OCI-LY3 (cell line): ENCODE measurements around the gene NIPAL1.

Experiments
- H2AFZ ChIP-seq: fragments of 200-600, 300-600 bp; shearing (Covaris generic); 2 replicates; pipeline ENCODE4 v1.6.0; 2014; ENCODE audit warnings: antibody characterized with exemption, low read depth, low read length
- H3K27ac ChIP-seq: fragments of 200-600, 300-600 bp; sonication (generic); 2 replicates; pipeline ENCODE4 v1.5.1; 2014; ENCODE audit warnings: mild to moderate bottlenecking, low read length, moderate library complexity, mixed read lengths
- H3K27me3 ChIP-seq: fragments of 200-600, 300-600 bp; sonication (generic); 2 replicates; pipeline ENCODE4 v1.6.1; 2014; ENCODE audit warnings: low read depth, low read length, mixed read lengths
- H3K36me3 ChIP-seq: fragments of 200-600, 300-600 bp; sonication (generic); replicated peaks from 2 replicates; pipeline ENCODE3; 2014; ENCODE audit warnings: low read depth, low read length, mixed read lengths
- H3K4me1 ChIP-seq: fragments of 300-600, 200-600 bp; sonication (generic); 2 replicates; pipeline ENCODE4 v1.6.1; 2014; ENCODE audit warnings: low read length, mixed read lengths
- H3K4me2 ChIP-seq: fragments of 200-600, 300-600 bp; sonication (generic); 2 replicates; pipeline ENCODE4 v1.6.1; 2014; ENCODE audit warnings: low read length, mixed read lengths
- H3K4me3 ChIP-seq: fragments of 300-600, 200-600 bp; sonication (generic); 2 replicates; pipeline ENCODE4 v1.5.1; 2014; ENCODE audit warnings: antibody characterized with exemption, mild to moderate bottlenecking, low read length, moderate library complexity
- H3K79me2 ChIP-seq: fragments of 300-600, 200-600 bp; shearing (Covaris generic); 2 replicates; pipeline ENCODE4 v1.6.1; 2014; ENCODE audit warnings: mild to moderate bottlenecking, low read length, mixed read lengths
- H3K9ac ChIP-seq: fragments of 300-600, 200-600 bp; shearing (Covaris generic); 2 replicates; pipeline ENCODE4 v1.6.0; 2014; ENCODE audit warnings: mild to moderate bottlenecking, low read length, moderate library complexity
- H3K9me3 ChIP-seq: fragments of 200-600, 300-600 bp; shearing (Covaris generic); 2 replicates; pipeline ENCODE4 v1.6.1; 2014; ENCODE audit warnings: low read length, mixed read lengths; ENCODE audit not compliant: insufficient read depth
- H4K20me1 ChIP-seq: fragments of 200-600, 300-600 bp; sonication (generic); 2 replicates; pipeline ENCODE4 v1.6.1; 2016; ENCODE audit warnings: low read length, mixed read lengths; ENCODE audit not compliant: insufficient read depth
- EZH2phosphoT487 ChIP-seq: fragments of 200-600 bp; shearing (Covaris generic); IDR thresholded peaks from 2 replicates; pipeline ENCODE4 v1.6.1; 2018; ENCODE audit warnings: antibody characterized with exemption, mixed run types, low read depth
- TF ChIP-seq, protein P1 (sequence below): fragments of 200-600, 300-600 bp; sonication (generic); IDR thresholded peaks from 2 replicates; pipeline ENCODE4 v1.5.1; 2014; ENCODE audit warnings: antibody characterized with exemption, low read length, low read depth

The NIPAL1 gene

GRCh38 chr4:48049483-48049882 lies 32.9 kb downstream of the NIPAL1 start:
- H3K9ac ChIP-seq: peak overlapping the region; percentile 15; the same call in 1 of the 2 replicates
- H3K27ac ChIP-seq: peak overlapping the region; percentile 91
- H3K27me3 ChIP-seq: peaks cover 2% of the 10 kb centered on the region; the same call in 1 of the 2 replicates
- H3K9me3 ChIP-seq: no peaks in the 10 kb centered on the region
- TF ChIP-seq EZH2phosphoT487: no peak
- TF ChIP-seq, protein P1, sequence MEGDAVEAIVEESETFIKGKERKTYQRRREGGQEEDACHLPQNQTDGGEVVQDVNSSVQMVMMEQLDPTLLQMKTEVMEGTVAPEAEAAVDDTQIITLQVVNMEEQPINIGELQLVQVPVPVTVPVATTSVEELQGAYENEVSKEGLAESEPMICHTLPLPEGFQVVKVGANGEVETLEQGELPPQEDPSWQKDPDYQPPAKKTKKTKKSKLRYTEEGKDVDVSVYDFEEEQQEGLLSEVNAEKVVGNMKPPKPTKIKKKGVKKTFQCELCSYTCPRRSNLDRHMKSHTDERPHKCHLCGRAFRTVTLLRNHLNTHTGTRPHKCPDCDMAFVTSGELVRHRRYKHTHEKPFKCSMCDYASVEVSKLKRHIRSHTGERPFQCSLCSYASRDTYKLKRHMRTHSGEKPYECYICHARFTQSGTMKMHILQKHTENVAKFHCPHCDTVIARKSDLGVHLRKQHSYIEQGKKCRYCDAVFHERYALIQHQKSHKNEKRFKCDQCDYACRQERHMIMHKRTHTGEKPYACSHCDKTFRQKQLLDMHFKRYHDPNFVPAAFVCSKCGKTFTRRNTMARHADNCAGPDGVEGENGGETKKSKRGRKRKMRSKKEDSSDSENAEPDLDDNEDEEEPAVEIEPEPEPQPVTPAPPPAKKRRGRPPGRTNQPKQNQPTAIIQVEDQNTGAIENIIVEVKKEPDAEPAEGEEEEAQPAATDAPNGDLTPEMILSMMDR: no peak
- H3K79me2 ChIP-seq: no peaks in the 10 kb centered on the region
- H3K36me3 ChIP-seq: no peaks in the 10 kb centered on the region
- H2AFZ ChIP-seq: no peak overlapping the region
- H3K4me3 ChIP-seq: no peak overlapping the region
- peaks cover 64% of the 10 kb centered on the region for H3K4me1 ChIP-seq
- H4K20me1 ChIP-seq: no peaks in the 10 kb centered on the region
- peak overlapping the region; percentile 84 for H3K4me2 ChIP-seq

DNA sequence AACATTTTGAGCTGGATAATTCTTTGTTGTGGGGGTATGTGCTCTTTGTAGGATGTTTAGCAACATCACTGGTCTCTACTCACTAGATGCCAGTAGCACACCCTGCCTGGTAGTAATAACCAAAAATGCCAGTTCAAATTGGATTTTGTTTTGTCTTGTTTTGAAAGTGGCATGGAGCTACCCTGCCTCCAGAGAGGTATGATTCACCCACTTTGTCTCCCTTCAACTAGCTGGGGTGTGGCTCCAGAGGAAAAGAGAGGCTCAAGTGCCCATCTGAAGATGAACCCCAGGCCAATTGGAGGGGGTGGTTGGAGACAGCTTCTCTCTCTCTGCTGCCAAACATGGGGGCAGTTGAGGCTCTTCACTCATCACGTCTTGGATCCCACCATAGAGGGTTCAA lies 34.5 kb downstream of the NIPAL1 start:
- Histone ChIP-seq H3K9me3 (no peaks in the 10 kb centered on the region), H2AFZ (no peak overlapping the region), H3K9ac (no peak overlapping the region), H3K4me2 (no peak overlapping the region), H3K36me3 (no peaks in the 10 kb centered on the region), H3K4me1 (peaks cover 48% of the 10 kb centered on the region), H3K79me2 (no peaks in the 10 kb centered on the region), H3K27ac (no peak overlapping the region), H4K20me1 (no peaks in the 10 kb centered on the region), H3K4me3 (no peak overlapping the region), H3K27me3 (peaks cover 2% of the 10 kb centered on the region; the same call in 1 of the 2 replicates)
- no peak for TF ChIP-seq EZH2phosphoT487
- TF ChIP-seq, protein P1: no peak

GRCh38 chr4:48058617-48059530 lies 42.3 kb downstream of the NIPAL1 start:
- no peak overlapping the region for H3K4me2 ChIP-seq
- no peaks in the 10 kb centered on the region for H3K9me3 ChIP-seq
- TF ChIP-seq EZH2phosphoT487: no peak
- TF ChIP-seq, protein P1: no peak
- no peaks in the 10 kb centered on the region for H3K27me3 ChIP-seq
- peaks cover 5% of the 10 kb centered on the region for H3K36me3 ChIP-seq
- no peak overlapping the region for H3K4me3 ChIP-seq
- no peak overlapping the region for H3K9ac ChIP-seq
- H4K20me1 ChIP-seq: no peaks in the 10 kb centered on the region
- no peaks in the 10 kb centered on the region for H3K79me2 ChIP-seq
- H2AFZ ChIP-seq: no peak overlapping the region
- peaks cover 6% of the 10 kb centered on the region for H3K4me1 ChIP-seq
- no peak overlapping the region for H3K27ac ChIP-seq

DNA sequence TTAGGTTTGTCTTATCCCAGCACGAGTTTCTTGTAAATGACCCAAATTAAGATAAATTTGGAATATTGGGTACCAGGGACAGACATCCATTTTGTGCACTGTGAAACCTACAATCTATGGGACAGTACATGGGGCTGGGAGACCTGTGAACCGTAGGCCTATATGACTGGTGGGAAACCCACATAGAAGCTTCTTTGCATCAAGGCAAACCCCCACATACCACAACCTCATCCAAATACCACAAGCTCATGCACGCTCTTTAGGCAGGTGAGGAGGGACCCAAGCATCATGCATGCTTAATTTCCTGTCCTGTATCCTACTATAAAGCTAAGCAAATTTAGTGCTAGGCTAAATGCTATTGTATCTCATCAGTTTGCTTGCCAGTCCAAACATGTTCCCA lies 47.8 kb downstream of the NIPAL1 start:
- Histone ChIP-seq H3K79me2 (no peaks in the 10 kb centered on the region), H3K27me3 (no peaks in the 10 kb centered on the region), H3K9me3 (no peaks in the 10 kb centered on the region), H4K20me1 (no peaks in the 10 kb centered on the region), H2AFZ (no peak overlapping the region), H3K9ac (peak overlapping the region; percentile 59; the same call in 1 of the 2 replicates), H3K36me3 (no peaks in the 10 kb centered on the region), H3K4me1 (peaks cover 58% of the 10 kb centered on the region), H3K4me2 (peak overlapping the region; percentile 47), H3K27ac (peak overlapping the region; percentile 96), H3K4me3 (peak overlapping the region; percentile 2; the same call in 1 of the 2 replicates)
- TF ChIP-seq EZH2phosphoT487: no peak
- TF ChIP-seq, protein P1: no peak
